Fibroblast of the conjunctiva (primary cell): Measurements from ENCODE around the gene MEOX1.

ENCODE experiments used
- DNase-seq: peaks from one replicate; pipeline ENCODE4 v3.0.0-alpha.2; 2010; ENCODE audit warnings: low read depth

The MEOX1 gene

GRCh38 chr17:43655693-43656255, 5.9 kb downstream of the MEOX1 start:
- no peak for DNase-seq

GRCh38 chr17:43652124-43652480, 9.6 kb downstream of the MEOX1 start:
- DNase-seq: no peak

GRCh38 chr17:43650471-43650870, 11.3 kb downstream of the MEOX1 start:
- DNase-seq: no peak

- no peak for DNase-seq
Observed at GRCh38 chr17:43648916-43649315, 12.8 kb downstream of the MEOX1 start.

GRCh38 chr17:43645765-43646481, 15.8 kb downstream of the MEOX1 start:
- DNase-seq: no peak

GRCh38 chr17:43645450-43645764, 16.3 kb downstream of the MEOX1 start:
- DNase-seq: no peak

- no peak for DNase-seq
Observed at GRCh38 chr17:43644081-43644480, 17.6 kb downstream of the MEOX1 start.

GRCh38 chr17:43641416-43641815, 20.3 kb downstream of the MEOX1 start:
- no peak for DNase-seq

GRCh38 chr17:43640491-43641252, 21.1 kb downstream of the MEOX1 start:
- DNase-seq: no peak

GRCh38 chr17:43637563-43638323, 24.0 kb downstream of the MEOX1 start:
- DNase-seq: no peak

GRCh38 chr17:43636426-43636825, 25.3 kb downstream of the MEOX1 start:
- no peak for DNase-seq

- no peak for DNase-seq
Observed at GRCh38 chr17:43634591-43635125, 27.1 kb downstream of the MEOX1 start.

- no peak for DNase-seq
Observed at GRCh38 chr17:43632221-43632620, 29.5 kb downstream of the MEOX1 start.

GRCh38 chr17:43631429-43631828, 30.3 kb downstream of the MEOX1 start:
- DNase-seq: no peak

- DNase-seq: no peak
Observed at GRCh38 chr17:43628089-43628650, 33.6 kb downstream of the MEOX1 start.

- no peak for DNase-seq
Observed at GRCh38 chr17:43627653-43628052, 34.1 kb downstream of the MEOX1 start.

- DNase-seq: no peak
Observed at GRCh38 chr17:43626023-43626422, 35.7 kb downstream of the MEOX1 start.

GRCh38 chr17:43625606-43626005, 36.1 kb downstream of the MEOX1 start:
- no peak for DNase-seq

- DNase-seq: no peak
Observed at GRCh38 chr17:43620581-43620980, 41.1 kb downstream of the MEOX1 start.

- DNase-seq: no peak
Observed at GRCh38 chr17:43620147-43620546, 41.6 kb downstream of the MEOX1 start.

- DNase-seq: no peak
Observed at GRCh38 chr17:43619705-43620104, 42.0 kb downstream of the MEOX1 start.

- no peak for DNase-seq
Observed at GRCh38 chr17:43618276-43618675, 43.4 kb downstream of the MEOX1 start.
